T-helper 1 cell treated with Interleukin-12 subunit alpha and Interleukin-12 subunit beta and Interleukin-4 antibody, amounts not matched to agents 30 μg/mL and 1 μg/mL, for 36 hours (primary cell): ENCODE results near the gene RGS19.

Experiments
- H3K27ac Mint-ChIP-seq: one replicate; pipeline ENCODE4 v1.8.0; 2021; ENCODE audit warnings: mild to moderate bottlenecking, mixed read lengths
- H3K27me3 Mint-ChIP-seq: one replicate; pipeline ENCODE4 v1.8.0; 2021; ENCODE audit warnings: low read depth, mixed read lengths
- H3K36me3 Mint-ChIP-seq: one replicate; pipeline ENCODE4 v1.8.0; 2021; ENCODE audit warnings: low read depth, mixed read lengths
- H3K4me1 Mint-ChIP-seq: one replicate; pipeline ENCODE4 v1.8.0; 2021; ENCODE audit warnings: low read depth, mixed read lengths
- H3K4me3 Mint-ChIP-seq: one replicate; pipeline ENCODE4 v1.8.0; 2021; ENCODE audit warnings: mild to moderate bottlenecking, moderate library complexity, mixed read lengths
- H3K9me3 Mint-ChIP-seq: one replicate; pipeline ENCODE4 v1.8.0; 2021; ENCODE audit warnings: mixed read lengths

Gene RGS19

GRCh38 chr20:64038565-64039292 lies 40.6 kb downstream of the RGS19 start:
- H3K4me1 Mint-ChIP-seq = peaks cover 46% of the 10 kb centered on the region

DNA sequence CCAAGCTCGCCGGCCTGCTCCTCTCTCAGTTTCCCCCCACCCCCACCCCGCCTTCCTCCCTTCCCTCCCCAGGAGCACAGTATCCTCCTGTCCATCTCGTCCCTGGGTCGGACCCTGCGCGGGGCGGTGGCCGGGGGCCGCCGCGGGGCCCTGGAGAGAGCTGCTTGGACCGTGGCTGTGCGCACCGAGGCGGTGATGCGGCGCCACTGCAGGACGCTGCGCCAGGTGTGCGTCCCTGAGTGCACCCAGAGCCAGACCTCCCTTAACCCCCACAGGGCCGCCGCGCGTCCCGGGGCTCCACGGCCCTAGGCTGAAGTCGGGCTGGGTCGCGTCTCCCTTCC lies 41.1 kb downstream of the RGS19 start:
- Mint-ChIP-seq H3K9me3 (no peaks in the 10 kb centered on the region), H3K4me1 (peaks cover 43% of the 10 kb centered on the region), H3K27ac (peak overlapping the region; percentile 90), H3K36me3 (peaks cover 10% of the 10 kb centered on the region), H3K27me3 (no peaks in the 10 kb centered on the region), H3K4me3 (peak overlapping the region; percentile 81)

More at GRCh38 chr20:64038565-64039292, 40.6 kb downstream of the RGS19 start:
- Mint-ChIP-seq H3K9me3 (no peaks in the 10 kb centered on the region), H3K27ac (peak overlapping the region; percentile 71), H3K27me3 (no peaks in the 10 kb centered on the region), H3K36me3 (peaks cover 8% of the 10 kb centered on the region), H3K4me3 (peak overlapping the region; percentile 66)

GRCh38 chr20:64037498-64038213 lies 41.7 kb downstream of the RGS19 start:
- Mint-ChIP-seq H3K36me3 (peaks cover 10% of the 10 kb centered on the region), H3K27me3 (no peaks in the 10 kb centered on the region), H3K27ac (peak overlapping the region; percentile 90), H3K4me1 (peaks cover 43% of the 10 kb centered on the region), H3K4me3 (peak overlapping the region; percentile 81), H3K9me3 (no peaks in the 10 kb centered on the region)

DNA sequence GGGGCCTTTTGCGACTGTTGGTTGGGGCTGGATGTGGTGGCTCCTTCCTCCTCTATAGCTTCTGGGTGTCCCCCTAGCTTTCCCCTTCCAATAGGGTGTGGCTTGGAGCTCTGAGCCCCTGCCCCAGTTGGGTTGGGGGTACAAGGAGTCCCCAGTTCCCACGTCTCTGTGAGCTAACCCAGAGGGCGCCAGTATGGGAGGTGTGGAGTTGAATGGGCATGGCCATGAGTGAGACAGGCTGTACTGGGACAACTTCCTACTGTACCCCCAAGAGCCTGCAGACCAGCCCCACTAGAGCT lies 42.2 kb downstream of the RGS19 start:
- peak overlapping the region; percentile 90 for H3K27ac Mint-ChIP-seq
- H3K27me3 Mint-ChIP-seq = no peaks in the 10 kb centered on the region
- H3K4me3 Mint-ChIP-seq = peak overlapping the region; percentile 81
- peaks cover 42% of the 10 kb centered on the region for H3K4me1 Mint-ChIP-seq
- H3K9me3 Mint-ChIP-seq = no peaks in the 10 kb centered on the region
- peaks cover 13% of the 10 kb centered on the region for H3K36me3 Mint-ChIP-seq

DNA sequence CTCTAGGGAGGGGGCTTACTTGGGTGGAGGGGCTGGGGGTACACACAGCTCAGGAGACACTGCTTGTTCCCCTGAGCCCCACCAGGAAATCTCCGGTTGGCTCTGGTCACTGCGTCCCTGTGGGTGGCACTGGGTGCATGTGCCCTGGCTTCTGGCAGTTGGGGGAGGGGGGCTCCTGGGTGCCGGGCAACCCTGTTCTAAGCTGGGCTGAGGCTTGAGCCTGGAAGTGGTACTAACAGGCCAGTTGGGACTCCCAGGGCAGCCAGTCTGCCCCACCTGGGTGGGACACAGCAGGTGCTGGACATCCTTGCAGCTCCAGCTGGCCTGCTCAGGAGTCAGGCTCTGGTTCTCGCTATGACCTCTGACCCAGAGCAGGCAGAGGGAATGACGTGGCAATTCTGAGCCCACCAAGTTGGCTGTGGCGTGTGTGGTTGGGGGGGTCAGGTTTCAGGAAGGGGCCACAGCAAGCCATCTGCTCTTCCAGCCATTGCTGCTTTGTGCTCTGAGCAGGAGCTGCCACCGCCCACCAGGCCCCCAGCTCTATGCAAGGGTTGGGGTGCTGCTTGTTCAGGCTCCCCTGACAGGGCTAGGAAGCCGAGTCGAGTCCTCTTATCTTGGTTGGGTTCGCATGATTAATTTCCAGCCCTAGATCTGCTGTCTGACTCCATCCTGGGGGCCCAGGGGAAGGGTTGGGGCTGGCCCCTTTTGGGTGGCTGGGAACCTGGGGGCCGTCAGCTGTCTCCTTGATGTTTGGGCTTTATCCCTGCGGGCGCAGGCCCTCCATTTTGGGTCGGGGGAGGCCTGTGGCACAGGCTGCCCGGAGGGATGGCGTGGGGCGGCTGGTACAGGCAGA lies 42.7 kb downstream of the RGS19 start:
- H3K9me3 Mint-ChIP-seq = no peaks in the 10 kb centered on the region
- H3K4me3 Mint-ChIP-seq = peak overlapping the region; percentile 81
- H3K27ac Mint-ChIP-seq = peak overlapping the region; percentile 90
- H3K27me3 Mint-ChIP-seq = no peaks in the 10 kb centered on the region
- H3K4me1 Mint-ChIP-seq = peaks cover 41% of the 10 kb centered on the region
- peaks cover 14% of the 10 kb centered on the region for H3K36me3 Mint-ChIP-seq

- Mint-ChIP-seq H3K9me3 (no peaks in the 10 kb centered on the region), H3K27me3 (no peaks in the 10 kb centered on the region), H3K4me3 (peak within 1 kb of the TSS; percentile 81), H3K36me3 (peaks cover 18% of the 10 kb centered on the region), H3K4me1 (peaks cover 41% of the 10 kb centered on the region), H3K27ac (peak within 1 kb of the TSS; percentile 98)
These were observed 43.4 kb downstream of the RGS19 start, which contains the start of gene C20orf204 for GRCh38 chr20:64035933-64036345. TSS of gene C20orf204 (plus strand) at chr20:64036182. CDS start at chr20:64036324, 142 bp downstream.

DNA sequence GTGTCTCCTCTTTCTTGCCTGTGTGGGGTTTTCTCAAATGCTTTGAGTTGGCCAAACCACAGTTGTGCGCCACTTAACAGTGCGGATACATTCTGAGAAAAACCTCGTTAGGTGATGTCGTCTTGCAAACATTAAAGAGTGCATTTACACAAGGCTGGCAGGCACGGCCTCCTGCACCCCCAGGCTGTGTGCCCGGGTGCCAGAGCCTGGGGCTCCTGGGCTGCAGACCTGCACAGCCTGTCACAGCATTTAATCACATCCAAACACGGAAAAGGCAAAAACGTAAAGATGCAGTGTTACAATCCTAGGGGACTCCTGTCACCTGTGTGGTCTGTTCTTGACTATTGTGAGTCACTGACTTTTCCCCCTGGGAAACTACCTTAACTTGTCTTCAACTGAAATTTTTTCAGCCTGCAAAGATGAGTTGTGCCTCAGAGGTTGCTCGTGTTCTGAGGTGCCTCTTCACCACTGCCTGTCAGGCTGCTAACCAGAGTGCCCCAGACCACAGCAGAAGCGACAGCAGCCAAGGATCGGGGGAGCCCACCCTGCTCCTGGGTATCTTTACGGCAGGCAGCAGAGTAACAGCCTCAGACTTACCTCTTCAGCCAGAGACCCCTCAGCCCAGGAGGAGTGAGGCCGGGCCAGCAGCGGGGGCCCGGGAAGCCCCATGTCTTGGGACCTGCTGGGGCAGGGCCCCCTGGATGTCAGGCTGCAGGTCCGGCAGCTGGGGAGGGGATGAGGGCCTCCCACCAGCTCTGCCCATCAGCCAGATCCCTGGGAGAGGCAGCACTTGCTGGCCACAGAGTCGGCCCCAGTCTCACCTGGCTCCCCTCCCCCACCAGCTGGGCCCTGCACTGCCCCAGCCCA lies 44.0 kb downstream of the RGS19 start:
- peak overlapping the region; percentile 80 for H3K4me3 Mint-ChIP-seq
- H3K27me3 Mint-ChIP-seq = no peaks in the 10 kb centered on the region
- peaks cover 39% of the 10 kb centered on the region for H3K4me1 Mint-ChIP-seq
- H3K27ac Mint-ChIP-seq = peak overlapping the region; percentile 98
- no peaks in the 10 kb centered on the region for H3K9me3 Mint-ChIP-seq
- peaks cover 18% of the 10 kb centered on the region for H3K36me3 Mint-ChIP-seq

- Mint-ChIP-seq H3K36me3 (peaks cover 21% of the 10 kb centered on the region), H3K4me3 (peak overlapping the region; percentile 54), H3K4me1 (peaks cover 31% of the 10 kb centered on the region), H3K27ac (peak overlapping the region; percentile 98), H3K27me3 (no peaks in the 10 kb centered on the region), H3K9me3 (no peaks in the 10 kb centered on the region)
These were observed 45.3 kb downstream of the RGS19 start for GRCh38 chr20:64033981-64034493.

DNA sequence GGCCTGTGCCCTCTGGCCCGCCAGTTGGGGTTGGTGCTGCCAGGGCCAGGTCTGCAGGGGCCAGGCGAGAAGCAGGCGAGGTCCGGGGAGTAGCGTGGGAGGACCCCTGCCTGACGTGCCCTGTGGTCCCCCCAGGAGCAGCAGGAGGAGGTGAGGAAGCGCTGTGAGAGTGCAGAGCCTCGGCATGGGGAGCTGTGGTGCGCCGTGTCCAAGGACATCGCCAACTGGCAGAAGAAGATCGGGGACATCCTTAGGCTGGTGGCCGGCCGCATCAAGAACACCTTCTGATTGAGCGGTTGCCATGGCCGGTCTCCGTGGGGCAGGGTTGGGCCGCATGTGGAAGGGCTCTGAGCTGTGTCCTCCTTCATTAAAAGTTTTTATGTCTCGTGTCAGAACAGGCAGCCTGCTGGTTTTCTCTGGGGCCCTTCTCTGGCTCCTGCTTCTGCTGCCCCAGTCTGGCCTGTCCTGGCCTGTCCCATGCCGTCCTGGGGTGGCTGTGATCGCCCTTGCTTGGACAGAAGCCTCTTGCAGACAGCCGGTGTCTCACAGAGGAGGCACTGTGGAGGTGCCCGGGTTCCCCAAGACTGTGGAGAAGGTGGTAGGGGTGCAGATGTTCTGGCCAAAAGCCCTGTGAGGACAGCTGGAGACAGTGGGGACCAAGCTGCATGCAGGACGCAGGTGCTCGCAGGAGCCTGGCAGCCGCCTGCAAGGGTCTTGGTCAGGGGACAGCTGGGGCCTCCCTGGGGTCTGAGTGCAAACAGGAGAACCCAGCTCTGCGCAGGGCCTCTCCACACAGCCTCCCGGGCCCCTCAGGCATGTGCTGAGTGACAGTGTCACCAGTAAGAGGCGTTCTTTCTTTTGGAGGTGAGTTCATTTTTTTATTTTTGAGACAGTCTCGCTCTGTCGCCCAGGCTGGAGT lies 46.4 kb downstream of the RGS19 start:
- Mint-ChIP-seq H3K27me3 (no peaks in the 10 kb centered on the region), H3K9me3 (no peaks in the 10 kb centered on the region), H3K4me3 (no peak overlapping the region), H3K36me3 (peaks cover 25% of the 10 kb centered on the region), H3K27ac (peak overlapping the region; percentile 98), H3K4me1 (peaks cover 31% of the 10 kb centered on the region)

GRCh38 chr20:64031822-64032314 lies 47.5 kb downstream of the RGS19 start:
- Mint-ChIP-seq H3K4me1 (peaks cover 24% of the 10 kb centered on the region), H3K4me3 (no peak overlapping the region), H3K27me3 (no peaks in the 10 kb centered on the region), H3K36me3 (peaks cover 32% of the 10 kb centered on the region), H3K9me3 (no peaks in the 10 kb centered on the region), H3K27ac (no peak overlapping the region)

GRCh38 chr20:64030371-64031134 lies 48.8 kb downstream of the RGS19 start:
- Mint-ChIP-seq H3K4me3 (no peak overlapping the region), H3K36me3 (peaks cover 37% of the 10 kb centered on the region), H3K27ac (no peak overlapping the region), H3K4me1 (peaks cover 20% of the 10 kb centered on the region), H3K27me3 (no peaks in the 10 kb centered on the region), H3K9me3 (no peaks in the 10 kb centered on the region)

DNA sequence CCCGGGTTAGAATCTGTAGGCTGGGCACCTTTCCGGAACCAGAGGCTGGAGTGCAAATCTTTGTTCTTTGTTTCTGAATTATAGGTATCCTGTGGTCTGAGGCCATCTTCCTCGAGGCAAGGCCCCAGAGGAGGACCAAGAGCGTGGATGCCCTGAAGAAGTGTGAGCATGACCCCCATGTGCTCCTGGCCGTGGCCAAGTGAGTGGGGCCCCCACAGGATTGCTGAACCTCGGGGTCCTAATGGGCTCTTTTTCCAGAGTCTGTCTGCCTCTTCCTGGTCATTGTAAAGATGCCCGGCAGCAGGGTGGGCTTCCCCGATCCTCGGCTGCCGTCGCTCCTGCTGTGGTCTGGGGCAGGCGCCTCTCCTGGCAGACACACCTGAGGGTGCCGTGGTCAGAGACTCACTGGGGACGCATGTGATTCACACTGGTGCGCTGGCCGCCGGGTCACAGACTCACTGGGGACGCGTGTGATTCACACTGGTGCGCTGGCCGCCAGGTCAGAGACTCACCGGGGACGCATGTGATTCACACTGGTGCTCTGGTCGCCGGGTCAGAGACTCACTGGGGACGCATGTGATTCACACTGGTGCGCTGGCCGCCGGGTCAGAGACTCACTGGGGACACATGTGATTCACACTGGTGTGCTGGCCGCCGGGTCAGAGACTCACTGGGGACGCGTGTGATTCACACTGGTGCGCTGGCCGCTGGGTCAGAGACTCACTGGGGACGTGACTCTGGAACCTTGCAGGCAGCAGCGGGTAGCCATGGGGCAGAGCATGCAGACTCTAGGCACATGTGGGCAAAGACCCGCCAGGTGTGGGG lies 49.8 kb downstream of the RGS19 start:
- Mint-ChIP-seq H3K4me1 (peaks cover 11% of the 10 kb centered on the region), H3K36me3 (peaks cover 40% of the 10 kb centered on the region), H3K4me3 (no peak overlapping the region), H3K9me3 (no peaks in the 10 kb centered on the region), H3K27me3 (no peaks in the 10 kb centered on the region), H3K27ac (no peak overlapping the region)
